Naive thymus-derived CD4-positive, alpha-beta T cell (primary cell): ENCODE measurements around the gene MRPL55. TPM values are rescaled to one million over a fixed set of nuclear protein-coding genes. Genes with fewer than 3 reads are reported as not detected.

Experiments
- ATAC-seq: fragments of 150-1000 bp; cut with Tn5 transposase; 2 replicates; pipeline ENCODE4 v1.10.0; 2021; ENCODE audit warnings: mild to moderate bottlenecking, moderate library complexity
- CTCF ChIA-PET: fragments of 350-600 bp; sonication (Branson Sonifier 250); formaldehyde crosslinking; loops from one replicate; lab custom pipeline; 2021; ENCODE audit warnings: antibody characterized with exemption; lab: Charles Lee
- POLR2A ChIA-PET: fragments of 350-600 bp; sonication (Branson Sonifier 250); formaldehyde crosslinking; loops from one replicate; lab custom pipeline; 2021; ENCODE audit warnings: antibody characterized with exemption, inconsistent platforms; lab: Charles Lee
- DNase-seq, 9 donors: peaks; one replicate each; pipeline versions ENCODE4 v3.0.0 to v3.0.0-alpha.2; 2020 to 2022; ENCODE audit warnings: mixed read lengths in 1 of 9
- H3K27ac ChIP-seq: one replicate; pipeline ENCODE4 v1.7.0; 2013; ENCODE audit warnings: mild to moderate bottlenecking, low read depth, low read length, moderate library complexity
- H3K27me3 ChIP-seq, 2 donors: one replicate each; pipeline ENCODE4 v1.7.0; 2013; ENCODE audit warnings: low read length in 2 of 2, mild to moderate bottlenecking in 2 of 2, moderate library complexity in 2 of 2; ENCODE audit not compliant: control insufficient read depth in 2 of 2, insufficient read depth in 2 of 2
- H3K36me3 ChIP-seq, 3 experiments: 1 replicate in 2 of 3; 2 replicates in 1 of 3; pipeline ENCODE4 v1.7.0; 2013; ENCODE audit warnings: low read length in 3 of 3, mild to moderate bottlenecking in 3 of 3, moderate library complexity in 1 of 3; ENCODE audit not compliant: insufficient read depth in 3 of 3, control insufficient read depth in 2 of 3
- H3K4me1 ChIP-seq, 2 donors: one replicate each; pipeline ENCODE4 v1.7.0; 2013; ENCODE audit warnings: low read length in 2 of 2, mild to moderate bottlenecking in 2 of 2, moderate library complexity in 1 of 2; ENCODE audit not compliant: control insufficient read depth in 2 of 2, insufficient read depth in 2 of 2
- H3K4me3 ChIP-seq: 2 replicates; pipeline ENCODE4 v1.7.0; 2013; ENCODE audit warnings: mild to moderate bottlenecking, low read length
- H3K9me3 ChIP-seq, 3 experiments: 1 replicate in 2 of 3; 2 replicates in 1 of 3; pipeline ENCODE4 v1.7.0; 2013; ENCODE audit warnings: low read length in 3 of 3; ENCODE audit not compliant: control insufficient read depth in 2 of 3
- H3K27ac Mint-ChIP-seq, 9 donors: one replicate each; pipeline ENCODE4 v1.8.0; 2020 to 2022; ENCODE audit warnings: mixed read lengths in 9 of 9, mild to moderate bottlenecking in 8 of 9, moderate library complexity in 5 of 9, inconsistent platforms in 2 of 9
- H3K27me3 Mint-ChIP-seq, 5 donors: one replicate each; pipeline ENCODE4 v1.8.0; 2021 to 2022; ENCODE audit warnings: mixed read lengths in 5 of 5, mild to moderate bottlenecking in 1 of 5
- H3K36me3 Mint-ChIP-seq, 5 donors: one replicate each; pipeline ENCODE4 v1.8.0; 2020 to 2022; ENCODE audit warnings: mixed read lengths in 5 of 5, mild to moderate bottlenecking in 3 of 5, inconsistent platforms in 1 of 5
- H3K4me1 Mint-ChIP-seq, 7 donors: one replicate each; pipeline ENCODE4 v1.8.0; 2020 to 2022; ENCODE audit warnings: mixed read lengths in 7 of 7, mild to moderate bottlenecking in 3 of 7, inconsistent platforms in 1 of 7
- H3K4me3 Mint-ChIP-seq, 10 donors: one replicate each; pipeline ENCODE4 v1.8.0; 2020 to 2022; ENCODE audit warnings: mild to moderate bottlenecking in 10 of 10, mixed read lengths in 10 of 10, moderate library complexity in 6 of 10, inconsistent platforms in 2 of 10
- H3K9me3 Mint-ChIP-seq, 11 donors: one replicate each; pipeline ENCODE4 v1.8.0; 2020 to 2022; ENCODE audit warnings: mixed read lengths in 11 of 11, mild to moderate bottlenecking in 4 of 11, inconsistent platforms in 1 of 11, moderate library complexity in 1 of 11
- intact Hi-C, 2 donors: fragments of 100-400 bp; cut with micrococcal nuclease; formaldehyde crosslinking; loops; one replicate each; pipeline ENCODE4 v1.15.1; 2023
- polyA plus RNA-seq, 2 donors: library from polyadenylated mRNA; unstranded; fragments of 300-500 nt; fragmentation: Illumina TruSeq; gene quantifications; one replicate each; pipeline ENCODE4 v1.2.3, GENCODE V29; 2021
- total RNA-seq, 6 experiments: library from RNA in 5 of 6; stranded (reverse) in 5 of 6; gene quantifications; 1 replicate in 5 of 6; 2 replicates in 1 of 6; pipeline ENCODE4 v1.2.3 and lab custom pipeline; 2021 to 2026

MRPL55 gene
- total and polyA plus RNA-seq, 7 experiments from 2014 or later: 34.3 to 149 (median 68.5) TPM

DNA sequence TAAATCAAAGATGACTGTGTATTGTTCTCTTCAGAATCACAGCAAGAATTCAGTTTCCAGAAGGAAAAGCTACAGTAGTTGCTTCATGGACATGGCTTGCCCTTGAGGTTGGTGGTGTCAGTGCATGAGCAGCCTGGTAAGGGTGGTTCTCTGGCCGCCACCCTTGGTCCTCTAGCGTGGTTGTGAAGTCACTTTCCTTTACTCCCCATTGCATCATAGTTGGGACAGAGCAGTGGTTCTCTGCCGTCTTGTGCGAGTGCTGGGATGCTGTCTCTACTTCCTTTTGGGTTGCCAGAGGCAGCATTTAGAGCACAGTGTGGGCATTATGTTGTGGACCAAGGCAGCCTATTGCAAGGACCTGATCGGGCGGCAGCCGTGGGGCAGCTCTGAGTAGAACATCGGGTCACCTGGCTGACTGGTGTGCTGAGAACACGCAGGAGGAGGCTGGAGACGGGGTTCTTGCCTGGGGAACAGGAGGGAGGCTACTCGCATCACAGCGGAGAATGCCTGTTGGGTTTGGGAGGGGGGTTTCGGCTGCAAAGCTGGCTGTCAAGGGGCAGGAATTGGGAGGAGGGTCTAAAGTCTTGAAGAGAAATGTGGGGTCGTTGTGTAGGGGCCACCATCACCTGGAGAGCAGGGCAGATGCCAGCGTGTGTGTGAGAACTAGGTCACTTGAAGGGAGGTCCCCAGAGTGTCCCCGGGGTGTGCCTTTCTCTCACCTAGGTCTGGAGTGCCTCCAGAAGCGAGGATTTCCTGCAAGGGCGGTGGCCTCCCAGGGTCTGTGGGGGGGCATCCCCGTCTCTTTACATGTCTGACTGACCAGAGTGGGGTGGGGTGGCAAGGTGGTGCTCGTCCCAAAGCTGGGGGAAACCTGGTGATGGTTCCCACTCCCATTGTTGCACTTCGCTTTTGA lies 20.3 kb downstream of the MRPL55 start:
- intact Hi-C loops: loop anchor here in 1 of 2 donors (10.0 kb wide), 2 partner anchors 1144 to 1354 kb away; partner anchors contain the start of genes COQ8A and ITPKB
- H3K27ac Mint-ChIP-seq: peak overlapping the region; percentile 29 to 91 (median 82)
- CTCF ChIA-PET: interaction anchor here (0.6 to 0.8 kb wide), 2 partner anchors 11 to 23 kb away, joined by 3 to 4 read pairs; no protein-coding TSS in a partner anchor

GRCh38 chr1:228087771-228088251 lies 21.3 kb downstream of the MRPL55 start:
- CTCF ChIA-PET: interaction anchor here (1.1 kb wide), 1 partner anchor 11 kb away, joined by 3 read pairs; no protein-coding TSS in a partner anchor
- DNase-seq (no peak), ATAC-seq (peak; percentile 38)
- H3K9me3 Mint-ChIP-seq: no peaks in the 10 kb centered on the region
- POLR2A ChIA-PET: interaction anchor here (0.7 to 1.3 kb wide), 2 partner anchors 8 to 14 kb away, joined by 3 to 5 read pairs; no protein-coding TSS in a partner anchor
- H3K4me3 Mint-ChIP-seq: peak overlapping the region; percentile 59 to 97 (median 74)
- peak overlapping the region; percentile 72 to 91 (median 84) for H3K27ac Mint-ChIP-seq
- H3K36me3 Mint-ChIP-seq: peaks cover 0 to 40% (median 3%) of the 10 kb centered on the region in 5 donors
- Histone ChIP-seq H3K27ac (peak overlapping the region; percentile 50), H3K4me1 (peaks cover 80 to 84% of the 10 kb centered on the region in 2 donors), H3K36me3 (peaks cover 0 to 9% (median 0%) of the 10 kb centered on the region in 3 experiments), H3K9me3 (no peaks in the 10 kb centered on the region), H3K27me3 (no peaks in the 10 kb centered on the region), H3K4me3 (no peak overlapping the region)
- H3K27me3 Mint-ChIP-seq: no peaks in the 10 kb centered on the region
- intact Hi-C loops: loop anchor here in 1 of 2 donors (10.0 kb wide), 2 partner anchors 1143 to 1353 kb away; partner anchors contain the start of genes COQ8A and ITPKB
- H3K4me1 Mint-ChIP-seq: peaks cover 76 to 95% (median 90%) of the 10 kb centered on the region in 7 donors

More for the DNA sequence above, 20.3 kb downstream of the MRPL55 start:
- no peak for DNase-seq
- Mint-ChIP-seq H3K27me3 (no peaks in the 10 kb centered on the region), H3K36me3 (peaks cover 0 to 37% (median 3%) of the 10 kb centered on the region in 5 donors), H3K9me3 (no peaks in the 10 kb centered on the region), H3K4me3 (peak overlapping the region; percentile 23 to 97 (median 70)), H3K4me1 (peaks cover 75 to 90% (median 84%) of the 10 kb centered on the region in 7 donors)
- peaks cover 0 to 2% (median 0%) of the 10 kb centered on the region in 3 experiments for H3K9me3 ChIP-seq
- peak overlapping the region; percentile 8 for H3K4me3 ChIP-seq
- peak; percentile 43 for ATAC-seq
- POLR2A ChIA-PET: interaction anchor here (1.0 to 2.6 kb wide), 3 partner anchors 11 to 20 kb away, joined by 3 to 10 read pairs (median 3); partner anchors contain the start of gene MRPL55
- H3K36me3 ChIP-seq: peaks cover 0 to 3% (median 0%) of the 10 kb centered on the region in 3 experiments
- H3K27ac ChIP-seq: peak overlapping the region; percentile 50
- H3K4me1 ChIP-seq: peaks cover 80 to 83% of the 10 kb centered on the region in 2 donors
- no peaks in the 10 kb centered on the region for H3K27me3 ChIP-seq

- H3K27me3 Mint-ChIP-seq: no peaks in the 10 kb centered on the region
- peaks cover 61 to 81% (median 73%) of the 10 kb centered on the region in 7 donors for H3K4me1 Mint-ChIP-seq
- DNase-seq: no peak
- peak overlapping the region; percentile 89 to 97 (median 95) for H3K4me3 Mint-ChIP-seq
- intact Hi-C loops: loop anchor here in 1 of 2 donors (10.0 kb wide), 2 partner anchors 1141 to 1351 kb away; partner anchors contain the start of genes COQ8A and ITPKB
- CTCF ChIA-PET: no interaction called here
- Histone ChIP-seq H3K36me3 (peaks cover 0 to 11% (median 0%) of the 10 kb centered on the region in 3 experiments), H3K9me3 (no peaks in the 10 kb centered on the region), H3K27me3 (no peaks in the 10 kb centered on the region), H3K4me3 (peak overlapping the region; percentile 87), H3K4me1 (peaks cover 72 to 74% of the 10 kb centered on the region in 2 donors), H3K27ac (peak overlapping the region; percentile 97)
- H3K36me3 Mint-ChIP-seq: peaks cover 0 to 22% (median 0%) of the 10 kb centered on the region in 5 donors
- no peak for ATAC-seq
- peak overlapping the region; percentile 40 to 97 (median 89) for H3K27ac Mint-ChIP-seq
- POLR2A ChIA-PET: no interaction called here
- H3K9me3 Mint-ChIP-seq: no peaks in the 10 kb centered on the region
These were observed 23.7 kb downstream of the MRPL55 start for GRCh38 chr1:228085287-228085951.

DNA sequence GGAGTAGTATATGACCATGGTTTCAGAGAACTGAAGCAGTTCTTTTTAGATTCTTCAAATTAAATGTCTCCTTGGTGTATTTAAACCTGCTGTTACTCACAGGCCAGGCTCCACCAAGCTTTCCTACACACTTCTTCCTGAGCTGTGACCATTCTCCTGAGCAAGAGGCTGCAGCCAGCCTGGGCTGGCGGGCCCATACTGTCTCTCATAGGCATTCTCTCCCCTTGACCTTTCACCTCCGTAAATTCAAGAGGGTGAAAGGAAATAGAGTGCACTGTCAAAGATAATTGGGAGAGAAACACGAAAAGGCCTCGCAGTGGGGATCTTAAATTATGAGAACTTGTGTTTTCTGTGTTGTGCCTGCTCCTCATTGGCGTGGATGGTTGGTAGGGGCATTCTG lies 24.3 kb downstream of the MRPL55 start:
- peak overlapping the region; percentile 48 to 97 (median 94) for H3K27ac Mint-ChIP-seq
- H3K27me3 Mint-ChIP-seq: no peaks in the 10 kb centered on the region
- peak overlapping the region; percentile 87 for H3K4me3 ChIP-seq
- peaks cover 0 to 11% (median 0%) of the 10 kb centered on the region in 3 experiments for H3K36me3 ChIP-seq
- no peak for ATAC-seq
- H3K9me3 ChIP-seq: no peaks in the 10 kb centered on the region
- H3K4me1 ChIP-seq: peaks cover 66 to 68% of the 10 kb centered on the region in 2 donors
- no peak for DNase-seq
- peak overlapping the region; percentile 97 for H3K27ac ChIP-seq
- no peaks in the 10 kb centered on the region for H3K9me3 Mint-ChIP-seq
- ChIA-PET POLR2A (interaction anchor here (0.9 to 1.7 kb wide), 3 partner anchors 17 to 81 kb away, joined by 4 to 6 read pairs (median 6); partner anchors contain the start of genes IBA57 and MRPL55), CTCF (interaction anchor here (0.7 kb wide), 1 partner anchor 19 kb away, joined by 3 read pairs; no protein-coding TSS in a partner anchor)
- peaks cover 56 to 81% (median 67%) of the 10 kb centered on the region in 7 donors for H3K4me1 Mint-ChIP-seq
- peaks cover 0 to 20% (median 0%) of the 10 kb centered on the region in 5 donors for H3K36me3 Mint-ChIP-seq
- H3K4me3 Mint-ChIP-seq: peak overlapping the region; percentile 89 to 97 (median 95)
- intact Hi-C loops: loop anchor here in 1 of 2 donors (10.0 kb wide), 2 partner anchors 1140 to 1350 kb away; partner anchors contain the start of genes COQ8A and ITPKB
- no peaks in the 10 kb centered on the region for H3K27me3 ChIP-seq

DNA sequence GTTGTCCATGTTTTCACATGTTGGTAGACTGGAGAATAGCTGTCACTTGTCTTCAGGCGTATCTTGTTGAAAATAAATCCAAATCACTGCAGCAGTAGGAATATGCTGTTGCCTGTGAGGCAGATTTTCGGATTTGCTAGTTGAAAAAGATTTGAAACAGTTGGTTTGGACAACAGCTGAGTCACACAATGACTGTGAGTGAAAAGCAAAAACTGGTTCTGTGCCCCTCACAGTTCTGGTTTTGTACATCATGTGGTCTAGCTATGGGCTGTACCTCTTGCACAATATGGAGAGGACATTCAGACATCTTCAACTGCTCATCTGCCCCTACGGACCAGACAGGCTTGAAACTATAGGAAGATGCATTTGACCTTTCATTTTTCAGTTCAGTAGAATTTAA lies 24.8 kb downstream of the MRPL55 start:
- Histone ChIP-seq H3K4me3 (peak overlapping the region; percentile 87), H3K36me3 (peaks cover 0 to 11% (median 0%) of the 10 kb centered on the region in 3 experiments), H3K27me3 (no peaks in the 10 kb centered on the region), H3K9me3 (no peaks in the 10 kb centered on the region), H3K27ac (peak overlapping the region; percentile 97), H3K4me1 (peaks cover 61 to 63% of the 10 kb centered on the region in 2 donors)
- Mint-ChIP-seq H3K27me3 (no peaks in the 10 kb centered on the region), H3K9me3 (no peaks in the 10 kb centered on the region), H3K4me3 (peak overlapping the region; percentile 89 to 97 (median 95)), H3K4me1 (peaks cover 53 to 78% (median 64%) of the 10 kb centered on the region in 7 donors), H3K36me3 (peaks cover 0 to 19% (median 0%) of the 10 kb centered on the region in 5 donors), H3K27ac (peak overlapping the region; percentile 48 to 97 (median 94))
- ATAC-seq (no peak), DNase-seq (no peak)
- ChIA-PET POLR2A (interaction anchor here (0.9 to 2.4 kb wide), 4 partner anchors 14 to 81 kb away, joined by 4 to 10 read pairs (median 6); partner anchors contain the start of genes IBA57 and MRPL55), CTCF (interaction anchor here (0.7 kb wide), 1 partner anchor 20 kb away, joined by 3 read pairs; no protein-coding TSS in a partner anchor)
- intact Hi-C loops: loop anchor here in 1 of 2 donors (10.0 kb wide), 2 partner anchors 1140 to 1350 kb away; partner anchors contain the start of genes COQ8A and ITPKB
